Ovary (tissue), 3 donors: ENCODE measurements around the gene APLN.

Source experiments
- EP300 ChIP-seq: sonication (generic); formaldehyde crosslinking; IDR thresholded peaks from one replicate; pipeline ENCODE4 v1.6.1; 2017; ENCODE audit warnings: antibody characterized with exemption
- POLR2A ChIP-seq: fragments of 450-650 bp; IDR thresholded peaks from one replicate; pipeline ENCODE4 v1.6.1; 2017; ENCODE audit warnings: antibody characterized with exemption, mild to moderate bottlenecking, moderate library complexity
- TF ChIP-seq, protein P1 (sequence below), 3 donors: fragments of 450-650 bp in 2 of 3; fragments of 200-600 bp in 1 of 3; IDR thresholded peaks; one replicate each; pipeline versions ENCODE4 v1.5.1 to v1.8.0; 2016 to 2022; ENCODE audit warnings: antibody characterized with exemption in 3 of 3, mild to moderate bottlenecking in 1 of 3
- donor health status: DM: no; HTN: no; CAD: no.

DNA sequence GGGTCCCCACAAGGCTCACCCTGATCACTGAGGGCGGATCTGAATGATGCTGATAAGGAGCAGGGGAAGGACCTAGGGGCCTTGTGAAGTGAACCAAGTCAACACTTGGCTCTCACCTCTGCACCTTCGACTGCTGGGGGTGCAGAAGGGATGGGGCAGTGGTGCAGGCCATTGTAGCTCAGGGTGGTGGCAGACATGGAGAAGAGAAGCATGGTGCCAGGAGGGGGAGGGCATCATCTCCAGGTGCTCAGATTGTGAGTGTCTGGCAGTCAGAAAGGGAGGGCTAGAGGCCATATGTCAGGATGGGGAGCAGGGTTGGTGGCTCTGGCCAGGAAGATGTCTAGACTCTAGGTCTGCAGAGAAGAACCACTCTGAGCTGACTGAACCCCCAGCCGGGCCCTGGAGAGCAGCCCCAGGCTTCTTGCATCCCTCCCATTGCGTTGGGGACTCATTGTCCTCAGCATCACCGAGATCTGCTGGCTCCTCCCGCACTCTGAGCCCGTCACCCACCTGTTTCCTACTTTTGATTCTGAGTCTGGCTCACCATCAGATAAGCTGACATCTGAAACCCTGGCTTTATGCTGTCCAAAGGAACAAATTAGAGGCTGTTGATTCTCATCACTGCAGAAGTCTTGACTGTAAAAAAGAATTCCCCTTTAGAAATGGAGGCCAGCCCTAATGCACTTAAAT is 3.8 kb downstream of the APLN start:
- TF ChIP-seq, protein P1, sequence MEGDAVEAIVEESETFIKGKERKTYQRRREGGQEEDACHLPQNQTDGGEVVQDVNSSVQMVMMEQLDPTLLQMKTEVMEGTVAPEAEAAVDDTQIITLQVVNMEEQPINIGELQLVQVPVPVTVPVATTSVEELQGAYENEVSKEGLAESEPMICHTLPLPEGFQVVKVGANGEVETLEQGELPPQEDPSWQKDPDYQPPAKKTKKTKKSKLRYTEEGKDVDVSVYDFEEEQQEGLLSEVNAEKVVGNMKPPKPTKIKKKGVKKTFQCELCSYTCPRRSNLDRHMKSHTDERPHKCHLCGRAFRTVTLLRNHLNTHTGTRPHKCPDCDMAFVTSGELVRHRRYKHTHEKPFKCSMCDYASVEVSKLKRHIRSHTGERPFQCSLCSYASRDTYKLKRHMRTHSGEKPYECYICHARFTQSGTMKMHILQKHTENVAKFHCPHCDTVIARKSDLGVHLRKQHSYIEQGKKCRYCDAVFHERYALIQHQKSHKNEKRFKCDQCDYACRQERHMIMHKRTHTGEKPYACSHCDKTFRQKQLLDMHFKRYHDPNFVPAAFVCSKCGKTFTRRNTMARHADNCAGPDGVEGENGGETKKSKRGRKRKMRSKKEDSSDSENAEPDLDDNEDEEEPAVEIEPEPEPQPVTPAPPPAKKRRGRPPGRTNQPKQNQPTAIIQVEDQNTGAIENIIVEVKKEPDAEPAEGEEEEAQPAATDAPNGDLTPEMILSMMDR (IDR thresholded peaks at IDR 0.05), result no peak
- TF ChIP-seq POLR2A, result no peak
- no peak for TF ChIP-seq EP300
